Ammon's horn (tissue), 1 donor: ENCODE data around the gene ERCC5.

Source experiments
- DNase-seq: peaks from one replicate; pipeline ENCODE4 v3.0.0-alpha.2; 2016; ENCODE audit warnings: low spot score

ERCC5 gene

GRCh38 chr13:102922184-102922583 lies 76.4 kb downstream of the ERCC5 start:
- DNase-seq, result no peak
